Nucleus accumbens (tissue), 56 donors: ENCODE data around the gene HPS1.

Experiments
- DNase-seq, 56 donors: peaks; one replicate each; lab custom pipeline; 2025; lab: John Stamatoyannopoulos, UW

The HPS1 gene

GRCh38 chr10:98433881-98434732 is 12.6 kb downstream of the HPS1 start:
- no peak for DNase-seq

- no peak for DNase-seq
Observed at GRCh38 chr10:98433371-98433770, 13.4 kb downstream of the HPS1 start.

GRCh38 chr10:98432330-98432729 is 14.4 kb downstream of the HPS1 start:
- DNase-seq, result no peak

- no peak for DNase-seq
Observed at GRCh38 chr10:98431016-98431415, 15.7 kb downstream of the HPS1 start.

GRCh38 chr10:98430427-98430826 is 16.3 kb downstream of the HPS1 start:
- no peak for DNase-seq

GRCh38 chr10:98429320-98430072 is 17.2 kb downstream of the HPS1 start:
- DNase-seq, result no peak

- DNase-seq, result no peak
Observed at GRCh38 chr10:98427011-98427515, 19.7 kb downstream of the HPS1 start.

GRCh38 chr10:98425511-98426352 is 21.0 kb downstream of the HPS1 start:
- DNase-seq, result peak in 6 of 56 donors; percentile 1 to 23 (median 18)

GRCh38 chr10:98424295-98425254 is 22.2 kb downstream of the HPS1 start:
- no peak for DNase-seq

GRCh38 chr10:98423691-98424120 is 23.0 kb downstream of the HPS1 start:
- no peak for DNase-seq

- no peak for DNase-seq
Observed at GRCh38 chr10:98422182-98422581, 24.6 kb downstream of the HPS1 start.

GRCh38 chr10:98420786-98421185 is 25.9 kb downstream of the HPS1 start:
- no peak for DNase-seq

- no peak for DNase-seq
Observed at GRCh38 chr10:98419469-98420261, 27.1 kb downstream of the HPS1 start.

GRCh38 chr10:98418665-98419468 is 27.9 kb downstream of the HPS1 start:
- DNase-seq, result no peak

GRCh38 chr10:98417973-98418664 is 28.6 kb downstream of the HPS1 start:
- no peak for DNase-seq

- no peak for DNase-seq
Observed at GRCh38 chr10:98417481-98417959, 29.2 kb downstream of the HPS1 start.
